Stimulated activated CD4-positive, alpha-beta T cell treated with anti-CD3 and anti-CD28 coated beads, Interleukin-4, amount 100 ng/mL, for 4 hours (primary cell): ENCODE measurements around the gene DPP4.

Source experiments
- DNase-seq, 2 experiments: peaks; one replicate each; pipeline ENCODE4 v3.0.0-alpha.2; 2020

DPP4 gene

GRCh38 chr2:162014751-162015150 lies 59.3 kb downstream of the DPP4 start:
- DNase-seq = no peak

- no peak for DNase-seq
These were observed 60.2 kb downstream of the DPP4 start for GRCh38 chr2:162013514-162014475.

- DNase-seq = no peak
These were observed 61.4 kb downstream of the DPP4 start for GRCh38 chr2:162012565-162013058.

GRCh38 chr2:162011706-162012564 lies 62.1 kb downstream of the DPP4 start:
- peak in 1 of 2 experiments; percentile 4 for DNase-seq

GRCh38 chr2:162009543-162009942 lies 64.5 kb downstream of the DPP4 start:
- DNase-seq = no peak

- no peak for DNase-seq
These were observed 66.5 kb downstream of the DPP4 start for GRCh38 chr2:162007447-162008040.

- DNase-seq = no peak
These were observed 67.7 kb downstream of the DPP4 start for GRCh38 chr2:162006337-162006736.

GRCh38 chr2:162004031-162004430 lies 70.0 kb downstream of the DPP4 start:
- DNase-seq = no peak

- no peak for DNase-seq
These were observed 71.3 kb downstream of the DPP4 start for GRCh38 chr2:162002623-162003235.

- DNase-seq = no peak
These were observed 73.6 kb downstream of the DPP4 start for GRCh38 chr2:162000431-162000830.

- no peak for DNase-seq
These were observed 74.7 kb downstream of the DPP4 start for GRCh38 chr2:161999321-161999720.

GRCh38 chr2:161998857-161999256 lies 75.2 kb downstream of the DPP4 start:
- DNase-seq = no peak

- DNase-seq = no peak
These were observed 76.0 kb downstream of the DPP4 start for GRCh38 chr2:161997916-161998471.

- DNase-seq = peak in 1 of 2 experiments; percentile 9
These were observed 78.4 kb downstream of the DPP4 start for GRCh38 chr2:161995553-161996016.

GRCh38 chr2:161994761-161995520 lies 79.1 kb downstream of the DPP4 start:
- DNase-seq = no peak

GRCh38 chr2:161992531-161992930 lies 81.5 kb downstream of the DPP4 start:
- peak; percentile 22 to 58 for DNase-seq

GRCh38 chr2:161991991-161992390 lies 82.0 kb downstream of the DPP4 start:
- no peak for DNase-seq

GRCh38 chr2:161990741-161991140 lies 83.3 kb downstream of the DPP4 start:
- DNase-seq = no peak

- no peak for DNase-seq
These were observed 84.0 kb downstream of the DPP4 start for GRCh38 chr2:161990036-161990435.

GRCh38 chr2:161988589-161988988 lies 85.4 kb downstream of the DPP4 start:
- DNase-seq = no peak

GRCh38 chr2:161987311-161987710 lies 86.7 kb downstream of the DPP4 start:
- DNase-seq = no peak
